AG04450 (cell line): ENCODE results near the gene PEPD. TPM values are rescaled to one million over a fixed set of nuclear protein-coding genes. Genes with fewer than 3 reads are reported as not detected.

Experiments used
- CTCF ChIA-PET: fragments of 300-600, 350-600 bp; formaldehyde crosslinking; extraction: SDS; loops from one replicate; lab custom pipeline; 2022; ENCODE audit warnings: antibody characterized with exemption, inconsistent platforms; lab: Charles Lee
- POLR2A ChIA-PET: fragments of 350-600 bp; formaldehyde crosslinking; extraction: SDS; loops from one replicate; lab custom pipeline; 2021; ENCODE audit warnings: antibody characterized with exemption, inconsistent platforms; lab: Yijun Ruan, JAX
- DNase-seq: peaks from one replicate; pipeline ENCODE4 v3.0.0-alpha.2; 2011; ENCODE audit warnings: low read depth, low spot score
- H3K27ac ChIP-seq: one replicate; pipeline ENCODE4 v1.5.1; 2012; ENCODE audit warnings: low read depth, low read length, control low read depth
- H3K27me3 ChIP-seq: one replicate; pipeline ENCODE4 v1.6.0; 2012; ENCODE audit warnings: low read length; ENCODE audit not compliant: control insufficient read depth, insufficient read depth
- H3K4me3 ChIP-seq: 2 replicates; pipeline ENCODE4 v1.5.1; 2011; ENCODE audit warnings: mild to moderate bottlenecking, low read depth, low read length, control low read depth
- H3K9me3 ChIP-seq: 2 replicates; pipeline ENCODE4 v1.5.1; 2012; ENCODE audit warnings: low read length; ENCODE audit not compliant: control insufficient read depth, insufficient read depth
- CTCF ChIP-seq: IDR thresholded peaks from 2 replicates; pipeline ENCODE4 v1.5.1; 2011; ENCODE audit warnings: low read depth, low read length, control low read depth, inconsistent platforms
- polyA plus RNA-seq: library from polyadenylated mRNA; depleted of rRNA; stranded (reverse); fragments of >200 nt; gene quantifications from 2 replicates; pipeline ENCODE4 v1.2.3, GENCODE V29; 2011

The PEPD gene
- polyA plus RNA-seq, 1 experiment: 67.1 TPM

- Histone ChIP-seq H3K9me3 (no peaks in the 10 kb centered on the region), H3K4me3 (no peak overlapping the region), H3K27ac (no peak overlapping the region), H3K27me3 (no peaks in the 10 kb centered on the region)
- no peak for TF ChIP-seq CTCF
- POLR2A ChIA-PET: no interaction called here
- CTCF ChIA-PET: no interaction called here
- no peak for DNase-seq
Observed at GRCh38 chr19:33477781-33478180, 43.8 kb downstream of the PEPD start.

- Histone ChIP-seq H3K4me3 (no peak overlapping the region), H3K9me3 (no peaks in the 10 kb centered on the region), H3K27ac (no peak overlapping the region), H3K27me3 (no peaks in the 10 kb centered on the region)
- DNase-seq: no peak
- ChIA-PET CTCF (interaction anchor here (0.6 kb wide), 1 partner anchor 180 kb away, joined by 4 read pairs; no protein-coding TSS in a partner anchor), POLR2A (no interaction called here)
- no peak for TF ChIP-seq CTCF
Observed at GRCh38 chr19:33476151-33476707, 45.4 kb downstream of the PEPD start.

- ChIA-PET CTCF (interaction anchor here (0.6 to 1.2 kb wide), 2 partner anchors 43 to 656 kb away, joined by 5 to 7 read pairs; no protein-coding TSS in a partner anchor), POLR2A (no interaction called here)
- Histone ChIP-seq H3K9me3 (no peaks in the 10 kb centered on the region; the same call in 1 of the 2 replicates), H3K4me3 (no peak overlapping the region), H3K27me3 (no peaks in the 10 kb centered on the region), H3K27ac (no peak overlapping the region)
- TF ChIP-seq CTCF: no peak
- no peak for DNase-seq
Observed at GRCh38 chr19:33473653-33474305, 47.8 kb downstream of the PEPD start.

- TF ChIP-seq CTCF: no peak
- peak; percentile 72 for DNase-seq
- POLR2A ChIA-PET: no interaction called here
- Histone ChIP-seq H3K4me3 (no peak overlapping the region), H3K9me3 (no peaks in the 10 kb centered on the region; the same call in 1 of the 2 replicates), H3K27ac (peak overlapping the region; percentile 39), H3K27me3 (no peaks in the 10 kb centered on the region)
- CTCF ChIA-PET: interaction anchor here (0.6 to 1.2 kb wide), 2 partner anchors 42 to 657 kb away, joined by 5 to 7 read pairs; no protein-coding TSS in a partner anchor
Observed at GRCh38 chr19:33472691-33473652, 48.6 kb downstream of the PEPD start.
